Parathyroid adenoma (tissue), 2 donors: ENCODE data around the gene TMEM63C.

Source experiments
- H2AFZ ChIP-seq: fragments of 300-600 bp; sonication (generic); one replicate; pipeline ENCODE4 v1.7.0; 2017; ENCODE audit warnings: antibody characterized with exemption, mild to moderate bottlenecking
- H3K27ac ChIP-seq: fragments of 300-600 bp; sonication (generic); one replicate; pipeline ENCODE4 v1.7.0; 2017
- H3K27me3 ChIP-seq: fragments of 300-600 bp; sonication (generic); one replicate; pipeline ENCODE4 v1.7.0; 2017; ENCODE audit warnings: low read length; ENCODE audit not compliant: control insufficient read depth, insufficient read depth
- H3K36me3 ChIP-seq: fragments of 300-600 bp; sonication (generic); one replicate; pipeline ENCODE4 v1.7.0; 2017; ENCODE audit warnings: low read length; ENCODE audit not compliant: control insufficient read depth, insufficient read depth
- H3K4me1 ChIP-seq: fragments of 300-600 bp; sonication (generic); one replicate; pipeline ENCODE4 v1.7.0; 2017; ENCODE audit warnings: control low read depth
- H3K4me2 ChIP-seq: fragments of 300-600 bp; sonication (generic); one replicate; pipeline ENCODE4 v1.7.0; 2017; ENCODE audit warnings: low read length
- H3K4me3 ChIP-seq: fragments of 300-600 bp; sonication (generic); one replicate; pipeline ENCODE4 v1.7.0; 2017; ENCODE audit warnings: low read depth, low read length
- H3K79me2 ChIP-seq: fragments of 300-600 bp; sonication (generic); one replicate; pipeline ENCODE4 v1.7.0; 2017; ENCODE audit warnings: control low read depth
- H3K9ac ChIP-seq: fragments of 300-600 bp; sonication (generic); one replicate; pipeline ENCODE4 v1.7.0; 2017; ENCODE audit warnings: mild to moderate bottlenecking
- H3K9me3 ChIP-seq: fragments of 300-600 bp; sonication (generic); one replicate; pipeline ENCODE4 v1.7.0; 2017; ENCODE audit warnings: low read length; ENCODE audit not compliant: control insufficient read depth
- TF ChIP-seq, protein P1 (sequence below): fragments of 300-600 bp; sonication (generic); IDR thresholded peaks from one replicate; pipeline ENCODE4 v1.7.0; 2017; ENCODE audit warnings: antibody characterized with exemption, mild to moderate bottlenecking
- donor health status: primary hyperparathyroidism.

Gene TMEM63C

DNA sequence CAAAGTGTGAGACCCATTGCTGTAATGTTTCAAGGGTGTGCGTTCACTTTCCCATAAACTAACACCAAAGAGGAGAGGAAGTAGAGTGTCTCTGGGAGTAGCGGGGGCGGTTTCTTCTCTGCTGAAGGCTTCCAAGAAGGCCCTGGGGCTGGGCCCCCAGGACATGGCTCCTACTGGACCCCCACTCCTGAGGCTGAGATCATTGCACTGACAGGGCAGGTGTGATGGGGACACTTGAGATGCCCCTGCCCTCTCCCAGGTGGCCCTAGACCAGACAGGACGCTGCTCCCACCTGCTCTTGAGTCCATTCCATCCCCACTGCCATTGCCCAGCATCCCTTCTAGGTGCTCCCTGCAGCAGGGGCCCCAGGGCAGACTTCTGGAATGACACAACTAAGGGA, 20.1 kb downstream of the TMEM63C start:
- Histone ChIP-seq H3K9ac (no peak overlapping the region), H3K27me3 (no peaks in the 10 kb centered on the region), H3K4me2 (no peak overlapping the region), H3K79me2 (no peaks in the 10 kb centered on the region), H3K9me3 (no peaks in the 10 kb centered on the region), H3K36me3 (no peaks in the 10 kb centered on the region), H3K4me1 (no peaks in the 10 kb centered on the region), H3K4me3 (no peak overlapping the region), H3K27ac (no peak overlapping the region), H2AFZ (no peak overlapping the region)
- TF ChIP-seq, protein P1, sequence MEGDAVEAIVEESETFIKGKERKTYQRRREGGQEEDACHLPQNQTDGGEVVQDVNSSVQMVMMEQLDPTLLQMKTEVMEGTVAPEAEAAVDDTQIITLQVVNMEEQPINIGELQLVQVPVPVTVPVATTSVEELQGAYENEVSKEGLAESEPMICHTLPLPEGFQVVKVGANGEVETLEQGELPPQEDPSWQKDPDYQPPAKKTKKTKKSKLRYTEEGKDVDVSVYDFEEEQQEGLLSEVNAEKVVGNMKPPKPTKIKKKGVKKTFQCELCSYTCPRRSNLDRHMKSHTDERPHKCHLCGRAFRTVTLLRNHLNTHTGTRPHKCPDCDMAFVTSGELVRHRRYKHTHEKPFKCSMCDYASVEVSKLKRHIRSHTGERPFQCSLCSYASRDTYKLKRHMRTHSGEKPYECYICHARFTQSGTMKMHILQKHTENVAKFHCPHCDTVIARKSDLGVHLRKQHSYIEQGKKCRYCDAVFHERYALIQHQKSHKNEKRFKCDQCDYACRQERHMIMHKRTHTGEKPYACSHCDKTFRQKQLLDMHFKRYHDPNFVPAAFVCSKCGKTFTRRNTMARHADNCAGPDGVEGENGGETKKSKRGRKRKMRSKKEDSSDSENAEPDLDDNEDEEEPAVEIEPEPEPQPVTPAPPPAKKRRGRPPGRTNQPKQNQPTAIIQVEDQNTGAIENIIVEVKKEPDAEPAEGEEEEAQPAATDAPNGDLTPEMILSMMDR, result no peak

DNA sequence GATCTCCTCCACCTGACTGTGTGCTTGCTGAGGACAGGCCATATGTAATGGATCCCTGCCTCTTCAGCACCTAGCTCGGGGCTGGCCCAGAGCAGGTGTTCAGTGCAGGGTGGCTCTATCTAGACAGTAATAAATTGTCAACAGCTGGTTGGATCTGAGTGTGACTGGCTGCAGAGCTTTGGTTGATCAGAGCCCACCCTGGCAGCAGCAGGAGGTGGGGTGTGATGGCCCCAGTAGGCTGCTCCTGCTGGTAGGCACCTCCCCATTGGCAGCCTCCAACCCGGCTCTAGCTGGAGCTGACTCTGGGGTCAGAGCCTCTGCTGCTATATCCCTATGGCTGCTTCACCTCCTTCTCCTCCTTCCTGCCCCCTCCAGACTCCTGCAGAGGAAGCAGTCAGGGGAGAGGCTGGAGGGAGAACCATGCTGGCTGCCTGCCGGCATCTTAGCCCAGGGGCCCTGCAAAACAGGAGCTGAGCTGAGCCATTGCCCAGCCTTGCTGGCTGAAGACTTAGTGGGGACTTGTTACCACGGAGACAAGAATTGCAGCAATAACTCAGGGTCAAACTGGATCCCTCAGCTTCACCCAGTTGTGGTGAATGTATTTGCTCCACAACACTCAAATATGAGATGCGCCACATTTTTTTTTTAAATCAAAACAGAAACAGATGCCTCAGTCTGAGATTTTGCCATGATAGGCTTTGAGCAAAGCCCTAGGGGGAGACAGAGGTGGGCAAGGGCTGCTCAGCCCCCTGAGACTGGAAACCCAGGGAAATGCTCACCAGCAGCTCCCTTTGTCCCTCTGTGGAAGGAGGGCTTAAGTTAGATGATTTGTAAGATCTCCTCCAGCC, 22.2 kb downstream of the TMEM63C start:
- Histone ChIP-seq H3K9ac (no peak overlapping the region), H3K27ac (no peak overlapping the region), H3K4me1 (peaks cover 5% of the 10 kb centered on the region), H3K4me2 (no peak overlapping the region), H3K79me2 (no peaks in the 10 kb centered on the region), H3K27me3 (no peaks in the 10 kb centered on the region), H3K4me3 (no peak overlapping the region), H3K9me3 (no peaks in the 10 kb centered on the region), H3K36me3 (no peaks in the 10 kb centered on the region), H2AFZ (no peak overlapping the region)
- TF ChIP-seq, protein P1, result no peak

GRCh38 chr14:77204459-77204771, 22.8 kb downstream of the TMEM63C start:
- TF ChIP-seq, protein P1, result no peak
- no peaks in the 10 kb centered on the region for H3K27me3 ChIP-seq
- H3K36me3 ChIP-seq, result no peaks in the 10 kb centered on the region
- H3K4me3 ChIP-seq, result no peak overlapping the region
- H3K9ac ChIP-seq, result no peak overlapping the region
- H3K4me1 ChIP-seq, result peaks cover 5% of the 10 kb centered on the region
- H2AFZ ChIP-seq, result no peak overlapping the region
- no peak overlapping the region for H3K4me2 ChIP-seq
- H3K9me3 ChIP-seq, result no peaks in the 10 kb centered on the region
- no peak overlapping the region for H3K27ac ChIP-seq
- no peaks in the 10 kb centered on the region for H3K79me2 ChIP-seq

- H3K27ac ChIP-seq, result no peak overlapping the region
Observed at GRCh38 chr14:77204907-77205306, 23.3 kb downstream of the TMEM63C start.

More at GRCh38 chr14:77204907-77205306, 23.3 kb downstream of the TMEM63C start:
- TF ChIP-seq, protein P1, result no peak
- Histone ChIP-seq H3K4me1 (peaks cover 5% of the 10 kb centered on the region), H3K4me2 (no peak overlapping the region), H3K79me2 (no peaks in the 10 kb centered on the region), H2AFZ (no peak overlapping the region), H3K9me3 (no peaks in the 10 kb centered on the region), H3K36me3 (no peaks in the 10 kb centered on the region), H3K9ac (no peak overlapping the region), H3K4me3 (no peak overlapping the region), H3K27me3 (no peaks in the 10 kb centered on the region)
